GM18870 (cell line): ENCODE measurements around the gene SYCP2.
"Not testable (repeated sequence)": the region's sequence is repeated elsewhere in the genome, so short reads cannot be mapped to it uniquely, and the experiment has no call there.

Experiments used
- ATAC-seq: cut with Tn5 transposase; IDR thresholded peaks from one replicate; pipeline ENCODE4 v1.9.1; 2021; ENCODE audit warnings: moderate library complexity; ENCODE audit not compliant: unreplicated experiment

Gene SYCP2

DNA sequence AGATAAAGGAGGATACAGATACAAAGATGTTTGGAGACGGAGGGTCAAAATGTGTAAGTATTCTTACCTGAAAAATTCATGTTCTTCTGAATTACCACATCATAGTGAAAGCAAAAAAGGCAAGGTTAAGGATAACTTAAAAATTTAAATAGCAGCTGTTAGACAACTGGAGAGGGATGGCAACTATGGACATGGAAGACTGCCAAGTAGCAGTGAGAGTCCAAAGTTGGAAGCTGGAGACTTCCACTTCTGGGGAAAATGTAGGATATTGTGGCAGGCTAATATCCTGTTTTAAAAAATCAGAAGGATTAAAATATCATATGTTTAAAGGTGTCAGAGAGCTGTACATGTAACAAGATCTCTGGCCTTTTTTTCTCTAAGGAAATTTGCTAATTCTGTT, 29.8 kb downstream of the SYCP2 start:
- no peak for ATAC-seq

DNA sequence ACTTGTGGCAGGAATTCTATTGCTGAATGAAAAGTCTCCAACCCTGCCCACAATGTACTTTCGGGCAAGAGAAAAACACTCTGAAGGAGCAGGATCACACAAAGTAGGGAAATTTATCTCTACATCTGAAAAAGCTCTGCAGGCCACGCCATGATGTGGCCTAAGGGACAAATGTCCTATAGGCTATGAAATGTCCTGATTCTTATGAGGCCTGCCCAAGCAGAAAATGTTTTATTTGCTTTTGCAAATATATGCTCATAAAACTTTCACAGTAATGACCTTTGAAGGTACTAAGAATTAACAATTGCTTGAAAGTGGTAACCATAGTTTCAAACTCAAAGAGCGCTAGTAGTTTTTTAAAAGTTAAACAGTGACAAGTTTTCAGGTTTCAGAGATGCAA, 31.0 kb downstream of the SYCP2 start:
- ATAC-seq = no peak

DNA sequence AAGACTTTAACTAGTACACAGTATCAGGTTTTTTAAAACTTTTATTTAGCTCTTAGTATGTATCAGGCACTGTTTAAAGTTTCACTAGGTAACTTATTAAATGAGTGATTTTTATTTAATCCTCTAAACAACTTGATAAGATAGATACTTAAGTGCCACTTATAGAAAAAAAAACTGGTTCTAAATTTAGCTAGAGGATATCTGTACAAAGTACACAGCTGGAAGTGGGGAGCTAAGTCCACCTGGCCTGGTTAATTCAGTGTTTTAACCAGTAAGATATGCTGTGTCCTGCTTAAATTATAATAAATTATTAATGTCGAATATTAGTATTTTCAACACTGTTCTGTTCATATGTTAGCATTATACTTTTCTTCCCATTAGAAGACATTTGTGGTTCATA, 37.5 kb downstream of the SYCP2 start:
- no peak for ATAC-seq

DNA sequence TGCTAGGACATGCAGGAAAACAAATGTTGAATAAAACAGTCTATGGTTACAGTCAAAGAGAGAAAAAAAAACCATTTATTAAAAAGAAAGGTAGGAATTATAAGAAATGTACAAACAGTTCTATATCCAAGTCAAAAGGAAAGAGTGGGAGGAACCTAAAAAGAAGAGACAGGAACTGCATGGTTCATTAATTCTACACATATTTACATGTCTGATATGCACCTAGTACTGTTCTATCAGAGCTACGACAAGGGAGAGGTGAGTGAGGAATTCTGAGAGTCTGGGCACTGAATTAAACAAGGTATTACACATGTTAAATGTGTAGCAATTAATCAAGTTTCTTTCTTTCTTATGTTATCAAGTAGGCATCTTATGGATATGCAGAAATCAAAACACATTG, 41.9 kb downstream of the SYCP2 start:
- ATAC-seq = no peak

DNA sequence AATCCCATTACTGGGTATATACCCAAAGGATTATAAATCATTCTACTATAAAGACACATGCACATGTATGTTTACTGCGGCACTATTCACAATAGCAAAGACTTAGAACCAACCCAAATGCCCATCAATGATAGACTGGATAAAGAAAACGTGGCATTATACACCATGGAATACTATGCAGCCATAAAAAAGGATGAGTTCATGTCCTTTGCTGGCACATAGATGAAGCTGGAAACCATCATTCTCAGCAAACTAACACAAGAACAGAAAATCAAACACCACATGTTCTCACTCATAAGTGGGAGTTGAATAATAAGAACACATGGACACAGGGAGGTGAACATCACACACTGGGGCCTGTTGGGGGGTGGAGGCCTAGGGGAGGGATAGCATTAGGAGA, 43.4 kb downstream of the SYCP2 start:
- not testable (repeated sequence) for ATAC-seq

DNA sequence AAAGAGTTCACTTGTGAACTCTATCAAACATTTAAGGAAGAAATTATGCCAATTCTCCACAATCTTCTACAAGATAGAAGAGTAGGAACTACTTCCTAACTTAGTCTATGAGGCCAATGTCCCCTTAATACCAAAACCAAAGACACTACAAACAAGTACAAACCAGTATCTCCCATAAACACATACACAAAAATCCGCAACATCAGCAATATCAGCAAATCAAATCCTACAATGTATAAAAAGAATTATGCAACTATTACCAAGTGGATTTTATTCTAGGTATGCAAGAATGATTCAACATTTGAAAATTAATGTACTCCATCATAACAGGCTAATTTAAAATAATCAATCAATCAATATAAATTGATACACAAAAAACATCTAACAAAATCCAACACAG, 45.4 kb downstream of the SYCP2 start:
- no peak for ATAC-seq

DNA sequence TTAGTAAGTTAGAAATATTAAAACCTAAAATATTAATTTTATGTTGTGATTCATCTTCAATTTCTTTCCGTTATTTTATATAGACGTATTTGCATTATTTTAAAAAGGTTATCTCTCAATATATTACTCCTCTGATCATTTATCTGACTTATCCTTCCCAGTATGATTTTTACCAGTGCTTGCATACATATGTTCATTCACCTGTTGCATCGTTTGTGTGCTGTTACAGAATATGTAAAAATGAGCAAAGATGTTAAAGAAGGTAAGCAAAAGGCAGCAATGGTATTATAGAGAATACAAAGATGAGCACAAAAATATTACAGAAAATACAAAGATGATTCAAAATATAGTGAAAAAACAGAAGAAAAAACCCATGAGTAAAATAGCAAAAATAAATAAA, 48.9 kb downstream of the SYCP2 start:
- no peak for ATAC-seq

DNA sequence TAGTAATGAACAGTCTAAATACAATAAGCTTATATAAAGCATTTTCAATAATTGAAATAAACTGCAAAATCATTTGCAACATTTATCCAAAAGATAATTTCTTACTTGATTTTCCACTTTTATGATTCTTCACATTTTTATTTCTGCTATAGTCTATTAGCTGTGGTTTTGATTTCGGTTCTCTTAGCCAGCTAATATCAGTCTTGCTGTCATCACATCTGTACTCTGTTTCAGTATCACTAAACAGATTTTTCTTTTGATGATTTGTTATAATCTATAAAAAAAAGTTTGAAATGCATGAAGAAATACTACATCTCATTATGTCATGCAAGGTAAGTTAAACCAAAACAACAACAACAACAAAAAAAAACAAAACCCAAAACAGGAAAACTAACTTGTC, 53.2 kb downstream of the SYCP2 start:
- no peak for ATAC-seq

DNA sequence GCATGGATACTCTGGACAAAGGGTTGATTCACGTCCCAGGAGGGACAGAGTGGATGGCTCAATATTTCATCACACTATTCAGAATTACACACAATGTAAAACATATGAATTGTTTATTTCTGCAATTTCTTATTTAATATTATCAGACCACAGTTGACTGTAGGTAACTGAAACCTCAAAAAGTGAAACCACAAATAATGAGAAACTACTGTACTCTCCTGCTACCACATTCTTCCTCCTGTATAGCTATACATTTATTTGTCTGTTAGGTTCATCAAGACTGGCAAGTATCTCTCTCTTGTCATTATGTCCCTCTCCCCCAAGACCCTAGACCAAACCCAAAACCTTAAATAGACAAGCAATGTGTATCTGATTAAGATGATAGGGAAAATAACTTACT, 60.0 kb downstream of the SYCP2 start:
- ATAC-seq = no peak

DNA sequence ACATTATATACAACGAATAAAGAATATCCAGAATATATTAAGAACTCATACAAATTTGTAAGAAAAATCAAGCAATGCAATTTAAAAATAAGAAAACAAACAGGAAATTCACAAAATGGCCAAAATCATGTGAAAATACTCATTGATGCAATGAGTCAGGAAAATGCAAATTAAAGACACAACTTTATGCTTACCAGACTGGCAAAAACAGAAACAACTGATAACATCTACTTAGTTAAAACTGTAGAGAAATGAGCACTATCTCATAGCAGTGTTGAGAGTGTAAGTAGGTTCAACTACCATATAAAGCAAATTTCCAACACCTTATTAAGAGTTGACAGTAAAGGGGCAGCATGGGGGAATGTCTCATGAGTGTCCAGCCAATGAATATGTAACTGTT, 62.3 kb downstream of the SYCP2 start:
- ATAC-seq = no peak

DNA sequence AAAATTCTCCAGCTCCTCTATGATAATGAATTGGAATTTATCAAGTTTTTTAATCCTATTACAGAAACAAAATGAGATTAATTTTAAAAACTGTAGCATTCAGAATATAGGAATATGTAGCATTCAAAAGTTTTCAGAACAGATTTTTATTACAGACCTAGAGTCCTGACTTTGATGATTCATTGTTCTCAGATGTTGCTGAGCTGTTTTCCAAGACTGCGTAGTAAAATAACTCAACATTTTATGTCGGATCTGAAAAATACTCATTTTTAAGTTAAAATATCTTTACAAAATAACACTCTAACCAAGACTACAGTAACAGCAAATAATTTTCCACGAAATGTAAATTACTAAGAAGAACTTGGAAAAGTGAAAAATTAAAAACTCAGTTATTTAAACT, 67.1 kb downstream of the SYCP2 start:
- ATAC-seq = no peak

DNA sequence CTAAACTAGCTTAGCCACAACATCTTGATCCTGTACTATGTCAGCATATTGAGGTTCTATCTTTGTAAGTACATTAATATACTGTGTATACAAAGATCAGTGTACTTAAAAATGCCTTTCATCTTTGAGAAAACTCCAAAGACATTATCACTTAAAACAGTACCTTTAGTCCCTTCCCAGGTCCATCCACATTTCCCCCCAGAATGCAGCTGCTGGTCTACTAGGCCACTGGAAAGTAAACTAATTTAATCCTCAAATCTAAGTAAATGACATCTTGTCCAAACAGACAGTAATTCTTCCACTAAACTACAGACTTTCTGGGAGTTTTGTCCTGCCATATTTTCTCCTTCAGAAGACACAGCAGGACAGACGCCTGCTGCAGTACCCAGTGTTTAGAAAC, 68.7 kb downstream of the SYCP2 start:
- no peak for ATAC-seq

DNA sequence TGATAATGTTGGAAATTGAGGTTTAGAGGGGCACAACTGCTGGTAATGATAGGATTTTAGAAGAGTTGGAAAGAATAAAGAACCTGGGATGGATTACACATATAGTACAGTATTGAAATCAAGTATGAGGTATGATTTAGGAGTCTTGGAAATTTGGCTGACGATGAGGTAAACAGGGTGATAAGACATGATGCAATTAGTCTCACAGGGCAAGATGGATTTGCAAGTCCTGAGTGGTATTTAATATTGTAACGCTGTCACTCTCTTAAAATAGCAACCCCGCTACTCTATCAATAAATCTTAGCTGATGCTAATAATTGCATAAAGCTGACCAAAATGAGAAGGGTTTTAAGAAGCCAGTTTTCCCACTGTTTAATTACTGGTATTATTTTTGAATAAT, 70.4 kb downstream of the SYCP2 start:
- no peak for ATAC-seq

DNA sequence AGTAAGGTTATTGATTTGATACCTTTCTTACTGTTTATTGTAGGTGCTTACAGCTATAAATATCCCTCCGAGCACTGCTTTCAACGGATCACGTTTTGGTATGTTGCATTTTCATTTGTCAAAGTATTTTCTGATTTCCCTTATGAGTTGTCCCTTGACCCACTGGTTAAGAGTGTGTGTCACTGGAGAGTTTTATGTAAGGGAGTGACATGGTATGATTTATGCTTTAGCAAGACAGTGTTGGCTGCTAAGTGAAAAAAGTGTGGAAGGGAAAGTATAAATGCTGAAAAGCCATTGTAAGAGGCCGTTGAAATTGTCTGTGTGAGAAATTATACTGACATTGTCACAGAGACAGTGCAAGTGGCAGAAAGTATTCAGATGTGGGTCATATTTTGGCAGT, 72.0 kb downstream of the SYCP2 start:
- ATAC-seq = no peak

DNA sequence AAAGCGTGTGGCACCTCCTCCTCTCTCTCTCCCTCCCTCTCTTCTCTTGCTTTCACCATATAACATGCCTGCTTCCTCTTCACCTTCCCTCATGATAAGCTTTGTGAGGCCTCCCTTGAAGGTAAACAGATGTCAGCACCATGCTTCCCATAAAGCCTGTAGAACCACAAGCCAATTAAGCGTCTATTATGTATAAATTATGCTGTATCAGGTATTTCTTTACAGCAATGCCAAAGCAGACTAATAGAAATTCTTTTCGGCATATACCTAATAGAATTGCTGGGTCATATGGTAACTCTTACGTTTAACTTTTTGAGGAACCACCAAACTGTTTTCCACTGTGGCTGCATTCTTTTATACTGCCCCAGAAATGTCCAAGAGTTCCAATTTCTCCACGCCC, 75.0 kb downstream of the SYCP2 start:
- ATAC-seq = no peak

DNA sequence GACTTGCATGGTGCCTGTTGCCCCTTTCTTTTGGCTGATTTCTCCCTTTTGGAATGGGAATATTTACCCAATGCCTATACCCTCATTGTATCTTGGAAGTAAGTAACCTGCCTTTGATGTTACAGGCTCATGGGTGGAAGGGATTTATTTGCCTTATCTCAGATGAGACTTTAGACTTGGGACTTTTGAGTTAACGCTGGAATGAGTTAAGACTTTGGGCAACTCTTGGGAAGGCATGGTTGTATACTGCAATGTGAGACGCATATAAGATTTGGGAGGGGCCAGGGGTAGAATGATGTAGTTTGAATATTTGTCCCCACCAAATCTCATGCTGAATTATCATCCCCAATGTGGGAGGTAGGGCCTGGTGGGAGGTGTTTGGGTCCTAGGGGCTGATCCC, 75.5 kb downstream of the SYCP2 start:
- ATAC-seq = no peak

DNA sequence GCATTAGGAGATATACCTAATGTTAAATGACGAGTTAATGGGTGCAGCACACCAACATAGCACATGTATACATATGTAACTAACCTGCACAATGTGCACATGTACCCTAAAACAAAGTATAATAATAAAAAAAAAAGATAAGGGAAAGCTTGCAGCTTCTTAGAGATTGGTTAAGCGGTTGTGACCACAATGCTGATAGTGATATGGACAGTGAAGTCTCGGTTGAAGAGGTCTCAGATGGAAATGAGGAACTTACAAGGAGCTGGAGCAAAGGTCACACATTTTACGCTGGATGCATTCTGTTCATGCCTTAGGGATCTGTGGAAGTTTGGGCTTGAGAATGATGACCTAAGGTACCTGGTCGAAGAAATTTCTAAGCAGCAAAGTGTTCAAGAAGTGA, 76.5 kb downstream of the SYCP2 start:
- ATAC-seq = not testable (repeated sequence)

DNA sequence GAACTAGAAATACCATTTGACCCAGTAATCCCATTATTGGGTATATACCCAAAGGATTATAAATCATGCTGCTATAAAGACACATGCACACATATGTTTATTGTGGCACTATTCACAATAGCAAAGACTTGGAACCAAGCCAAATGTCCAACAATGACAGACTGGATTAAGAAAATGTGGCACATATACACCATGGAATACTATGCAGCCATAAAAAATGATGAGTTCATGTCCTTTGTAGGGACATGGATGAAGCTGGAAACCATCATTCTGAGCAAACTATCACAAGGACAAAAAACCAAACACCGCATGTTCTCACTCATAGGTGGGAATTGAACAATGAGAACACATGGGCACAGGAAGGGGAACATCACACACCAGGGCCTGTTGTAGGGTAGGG, 76.9 kb downstream of the SYCP2 start:
- ATAC-seq = not testable (repeated sequence)

DNA sequence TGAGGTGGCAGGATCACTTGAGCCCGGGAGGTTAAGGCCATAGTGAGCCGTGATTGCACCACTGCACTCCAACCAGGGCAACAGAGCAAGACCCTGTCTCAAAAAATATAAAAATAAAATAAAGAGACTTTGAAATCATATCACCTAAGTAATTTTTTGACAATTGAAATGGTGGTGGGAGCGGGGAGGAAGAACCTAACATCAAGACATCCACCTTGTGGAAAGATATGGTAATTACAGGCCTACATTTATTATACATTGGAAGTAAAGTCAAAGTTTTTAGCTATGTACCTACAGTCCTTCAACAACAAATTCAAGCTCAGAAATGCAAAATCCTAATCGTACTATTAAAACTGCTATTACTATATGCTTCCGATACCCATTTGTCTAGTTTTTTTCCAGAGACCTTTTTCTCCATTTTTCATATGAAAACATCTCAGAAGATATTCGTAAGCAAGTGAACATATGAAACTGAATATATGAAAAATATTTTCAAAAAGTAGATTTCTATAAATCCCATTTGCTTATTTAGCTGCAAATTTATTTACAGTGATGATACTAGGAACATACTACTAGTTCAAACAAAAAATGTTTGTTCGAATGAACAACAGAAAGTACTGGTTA, 83.3 kb downstream of the SYCP2 start:
- no peak for ATAC-seq

DNA sequence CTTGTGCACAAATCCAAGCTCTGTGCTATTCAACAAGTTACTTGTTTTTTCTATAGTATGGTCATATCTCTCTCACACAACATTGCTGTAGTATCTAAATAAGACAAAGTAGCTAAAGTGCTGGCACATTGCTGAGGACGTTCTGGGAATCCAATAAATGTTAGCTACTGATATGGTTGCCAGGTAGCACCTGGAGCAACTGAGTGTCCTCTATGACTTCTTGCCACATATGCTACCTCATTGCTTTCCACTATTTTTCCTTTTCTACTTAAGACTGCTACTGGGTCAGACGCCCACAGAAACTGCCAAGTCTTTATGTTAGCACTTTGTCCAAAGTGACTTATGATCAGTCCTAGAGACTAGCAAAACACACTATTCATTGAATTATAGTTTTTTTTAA, 85.3 kb downstream of the SYCP2 start:
- no peak for ATAC-seq

DNA sequence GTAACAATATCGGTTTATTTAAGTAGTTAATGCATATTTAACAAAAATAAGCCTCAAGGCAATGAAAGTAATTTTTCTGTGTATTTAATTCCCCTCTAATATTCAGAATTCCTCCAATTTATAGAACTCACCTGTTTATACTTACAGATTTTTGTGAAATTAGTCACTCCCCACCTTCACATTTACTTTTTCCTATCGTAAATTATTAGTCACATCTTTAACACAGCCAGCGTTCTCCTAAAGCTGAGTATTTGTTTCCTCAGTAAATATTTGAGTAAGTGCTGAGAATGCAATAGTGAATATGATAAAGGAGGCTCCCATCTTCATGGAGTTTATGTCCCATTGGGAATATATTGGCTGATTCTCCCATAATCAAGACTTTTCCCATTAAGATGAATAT, 88.0 kb downstream of the SYCP2 start:
- ATAC-seq = no peak

DNA sequence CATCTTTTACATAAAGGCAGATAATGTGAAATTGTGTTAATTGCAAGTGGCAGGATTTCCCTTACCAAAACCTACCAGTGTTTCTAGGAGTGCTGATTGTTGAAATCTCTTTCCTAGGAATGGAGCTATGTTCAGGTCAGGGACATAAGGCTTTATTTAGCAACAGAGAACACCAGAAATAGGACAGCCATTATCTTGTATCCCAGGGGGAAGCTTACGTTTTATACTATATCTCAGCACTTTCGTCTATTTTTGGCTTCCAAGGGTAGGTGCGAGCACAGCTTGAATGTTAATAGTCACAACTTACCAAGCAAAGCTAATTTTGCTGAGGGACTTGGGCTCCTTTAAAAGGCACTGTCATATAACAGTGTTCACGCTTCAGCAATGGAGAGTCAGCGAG, 94.0 kb downstream of the SYCP2 start:
- ATAC-seq = no peak

DNA sequence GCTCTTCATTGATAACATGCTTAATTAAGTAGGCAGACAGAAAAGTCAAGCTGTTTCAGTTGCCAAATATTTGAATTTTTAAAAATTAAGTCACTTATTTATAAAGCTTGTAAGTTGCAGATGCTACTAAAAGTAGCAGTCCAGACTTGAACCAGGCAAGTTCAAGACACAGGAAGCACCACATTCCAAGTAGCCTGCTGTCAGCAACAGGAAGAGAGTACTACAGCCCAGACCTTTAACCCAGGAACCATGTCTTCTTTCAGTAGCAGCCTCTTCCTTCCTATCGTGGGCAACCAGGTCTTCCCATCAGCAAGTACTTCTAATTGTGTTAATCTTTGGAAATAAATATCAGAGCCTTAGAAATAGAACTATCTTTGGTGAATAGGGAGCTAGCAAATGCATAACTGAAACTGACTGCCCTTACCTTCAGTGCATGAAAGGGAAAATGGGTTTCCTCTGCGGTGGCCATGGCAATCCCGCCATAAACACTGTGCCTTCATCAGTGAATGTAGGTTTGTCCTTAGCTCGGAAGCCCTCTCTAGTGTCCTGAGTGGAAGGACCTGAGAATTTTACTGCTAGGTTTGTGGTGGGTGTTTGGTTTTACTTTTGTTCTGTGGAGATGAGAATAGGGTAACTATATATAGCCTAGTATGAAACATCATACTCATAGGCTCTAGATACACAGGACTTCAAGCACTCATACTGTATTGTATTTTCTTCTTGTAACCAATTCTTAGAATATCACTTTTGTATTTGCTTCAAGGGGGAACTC, 95.6 kb downstream of the SYCP2 start:
- peak; percentile 98 for ATAC-seq
